Caco-2 (cell line): Measurements from ENCODE around the gene PTGFRN. TPM values are rescaled to one million over a fixed set of nuclear protein-coding genes. Genes with fewer than 3 reads are reported as not detected.

Source experiments
- BruUV-seq: library from RNA; stranded (reverse); fragments of 400-500 nt; replicated peaks from 2 replicates; lab custom pipeline; 2021; lab: Mats Ljungman, UMichigan
- CTCF ChIA-PET: fragments of 300-600 bp; sonication (Branson Sonifier 250); formaldehyde crosslinking; loops from one replicate; lab custom pipeline; 2022; ENCODE audit warnings: antibody characterized with exemption; lab: Charles Lee
- POLR2A ChIA-PET: fragments of 300-600 bp; sonication (Branson Sonifier 250); formaldehyde crosslinking; loops from one replicate; lab custom pipeline; 2022; ENCODE audit warnings: antibody characterized with exemption; lab: Charles Lee
- DNase-seq, 2 experiments: peaks; one replicate each; pipeline versions ENCODE4 v3.0.0 to v3.0.0-alpha.2; 2020 to 2022
- H3K27me3 ChIP-seq: replicated peaks from 2 replicates; pipeline ENCODE4 v1.6.0; 2011; ENCODE audit warnings: low read length; ENCODE audit not compliant: control insufficient read depth, insufficient read depth
- H3K36me3 ChIP-seq: 2 replicates; pipeline ENCODE4 v1.5.1; 2011; ENCODE audit warnings: low read length; ENCODE audit not compliant: control insufficient read depth, insufficient read depth
- H3K4me1 ChIP-seq: fragments of 250-450 bp; sonication (Bioruptor Pico); 2 replicates; pipeline ENCODE4 v1.5.1; 2020; ENCODE audit warnings: mild to moderate bottlenecking
- H3K4me3 ChIP-seq: 2 replicates; pipeline ENCODE4 v1.5.1; 2011; ENCODE audit warnings: low read depth, mild to moderate bottlenecking, control low read depth, low read length
- H3K9me3 ChIP-seq: fragments of 250-450 bp; sonication (Bioruptor Pico); 2 replicates; pipeline ENCODE4 v1.5.1; 2020; ENCODE audit warnings: mild to moderate bottlenecking, moderate library complexity
- H3K27ac Mint-ChIP-seq: one replicate; pipeline ENCODE4 v1.8.0; 2022; ENCODE audit warnings: mixed read lengths; ENCODE audit not compliant: unreplicated experiment
- H3K27me3 Mint-ChIP-seq: one replicate; pipeline ENCODE4 v1.8.0; 2022; ENCODE audit warnings: mixed read lengths; ENCODE audit not compliant: insufficient read depth, unreplicated experiment
- H3K36me3 Mint-ChIP-seq: one replicate; pipeline ENCODE4 v1.8.0; 2022; ENCODE audit warnings: mild to moderate bottlenecking, mixed read lengths; ENCODE audit not compliant: insufficient read depth, unreplicated experiment
- H3K4me1 Mint-ChIP-seq: one replicate; pipeline ENCODE4 v1.8.0; 2022; ENCODE audit warnings: low read depth, mixed read lengths; ENCODE audit not compliant: unreplicated experiment
- H3K4me3 Mint-ChIP-seq: one replicate; pipeline ENCODE4 v1.8.0; 2022; ENCODE audit warnings: mild to moderate bottlenecking, moderate library complexity, mixed read lengths; ENCODE audit not compliant: unreplicated experiment
- H3K9me3 Mint-ChIP-seq: one replicate; pipeline ENCODE4 v1.8.0; 2022; ENCODE audit warnings: mixed read lengths; ENCODE audit not compliant: unreplicated experiment
- CTCF ChIP-seq, 2 experiments: fragments of 200-600 bp in 1 of 2; IDR thresholded peaks; 1 replicate in 1 of 2; 2 replicates in 1 of 2; pipeline versions ENCODE4 v1.5.1 to v1.8.0; 2011 to 2022; ENCODE audit warnings: antibody characterized with exemption in 1 of 2, control low read depth in 1 of 2, inconsistent platforms in 1 of 2, low read depth in 1 of 2, low read length in 1 of 2, mild to moderate bottlenecking in 1 of 2, moderate library complexity in 1 of 2; ENCODE audit not compliant: insufficient read depth in 1 of 2, severe bottlenecking in 1 of 2, unreplicated experiment in 1 of 2
- intact Hi-C: fragments of 100-400 bp; cut with micrococcal nuclease; formaldehyde crosslinking; loops from one replicate; pipeline ENCODE4 v1.10.0; 2022; ENCODE audit not compliant: unreplicated experiment
- total RNA-seq: library from RNA; stranded (reverse); gene quantifications from 2 replicates; pipeline ENCODE4 v1.2.3, GENCODE V29; 2022

PTGFRN gene
- total RNA-seq, 1 experiment from 2014 or later: 16.2 TPM

GRCh38 chr1:117017648-117018047 lies 107.9 kb downstream of the PTGFRN start:
- DNase-seq: no peak
- no peaks in the 10 kb centered on the region for H3K27me3 ChIP-seq
- no peaks in the 10 kb centered on the region for H3K36me3 ChIP-seq
- intact Hi-C loops: no loop called here
- Mint-ChIP-seq H3K4me3 (no peak overlapping the region), H3K27ac (no peak overlapping the region), H3K4me1 (peaks cover 5% of the 10 kb centered on the region), H3K27me3 (no peaks in the 10 kb centered on the region), H3K36me3 (no peaks in the 10 kb centered on the region), H3K9me3 (no peaks in the 10 kb centered on the region)
- ChIA-PET CTCF (no interaction called here), POLR2A (no interaction called here)
- no peak overlapping the region for H3K4me3 ChIP-seq
- TF ChIP-seq CTCF (IDR thresholded peaks at IDR 0.05; ENCODE audit: insufficient read depth in 1 of 2, low read depth in 1 of 2, low read length in 1 of 2, severe bottlenecking in 1 of 2, unreplicated experiment in 1 of 2): no peak
- 0 out of 2 replicates have a peak, but pooled peaks cover 7% of the 10 kb centered on the region for H3K4me1 ChIP-seq
- BruUV-seq: no TSS peak
- no peaks in the 10 kb centered on the region for H3K9me3 ChIP-seq

GRCh38 chr1:117020526-117021156 lies 110.9 kb downstream of the PTGFRN start:
- ChIA-PET POLR2A (no interaction called here), CTCF (no interaction called here)
- intact Hi-C loops: no loop called here
- H3K9me3 Mint-ChIP-seq: no peaks in the 10 kb centered on the region
- no peak for DNase-seq
- Histone ChIP-seq H3K27me3 (no peaks in the 10 kb centered on the region), H3K4me1 (no peaks in the 10 kb centered on the region), H3K4me3 (no peak overlapping the region), H3K9me3 (no peaks in the 10 kb centered on the region), H3K36me3 (no peaks in the 10 kb centered on the region)
- no peaks in the 10 kb centered on the region for H3K27me3 Mint-ChIP-seq
- no TSS peak for BruUV-seq
- no peaks in the 10 kb centered on the region for H3K4me1 Mint-ChIP-seq
- H3K36me3 Mint-ChIP-seq: no peaks in the 10 kb centered on the region
- no peak for TF ChIP-seq CTCF (IDR thresholded peaks at IDR 0.05; ENCODE audit: insufficient read depth in 1 of 2, low read depth in 1 of 2, low read length in 1 of 2, severe bottlenecking in 1 of 2, unreplicated experiment in 1 of 2)
- H3K4me3 Mint-ChIP-seq: no peak overlapping the region
- no peak overlapping the region for H3K27ac Mint-ChIP-seq

- no TSS peak for BruUV-seq
- H3K36me3 ChIP-seq: no peaks in the 10 kb centered on the region
- TF ChIP-seq CTCF (IDR thresholded peaks at IDR 0.05; ENCODE audit: insufficient read depth in 1 of 2, low read depth in 1 of 2, low read length in 1 of 2, severe bottlenecking in 1 of 2, unreplicated experiment in 1 of 2): no peak
- H3K9me3 ChIP-seq: no peaks in the 10 kb centered on the region
- Mint-ChIP-seq H3K36me3 (no peaks in the 10 kb centered on the region), H3K9me3 (no peaks in the 10 kb centered on the region), H3K4me1 (no peaks in the 10 kb centered on the region), H3K27me3 (no peaks in the 10 kb centered on the region), H3K4me3 (no peak overlapping the region), H3K27ac (no peak overlapping the region)
- ChIA-PET POLR2A (no interaction called here), CTCF (no interaction called here)
- no peak overlapping the region for H3K4me3 ChIP-seq
- no peaks in the 10 kb centered on the region for H3K27me3 ChIP-seq
- DNase-seq: no peak
- no peaks in the 10 kb centered on the region for H3K4me1 ChIP-seq
- intact Hi-C loops: no loop called here
Measured at GRCh38 chr1:117022114-117022513, 112.4 kb downstream of the PTGFRN start.
